Tibial nerve (tissue), 4 donors: ENCODE results near the gene GRIN2A. TPM values are rescaled to one million over a fixed set of nuclear protein-coding genes. Genes with fewer than 3 reads are reported as not detected.

ENCODE experiments used
- DNase-seq, 2 donors: peaks; one replicate each; pipeline ENCODE4 v3.0.0-alpha.2; 2019; ENCODE audit warnings: low spot score in 2 of 2
- H3K27ac ChIP-seq, 4 donors: fragments of 200-600 bp; sonication (generic) in 3 of 4; one replicate each; pipeline ENCODE4 v1.5.1; 2017 to 2019; ENCODE audit warnings: mild to moderate bottlenecking in 1 of 4
- H3K27me3 ChIP-seq, 2 donors: fragments of 200-600 bp; sonication (generic) in 1 of 2; one replicate each; pipeline versions ENCODE4 v1.5.1 to v1.6.0; 2017 to 2019
- H3K36me3 ChIP-seq, 3 donors: fragments of 200-600 bp; sonication (generic); one replicate each; pipeline ENCODE4 v1.5.1; 2018 to 2019
- H3K4me1 ChIP-seq, 4 donors: fragments of 200-600 bp; sonication (generic) in 3 of 4; one replicate each; pipeline ENCODE4 v1.5.1; 2017 to 2019
- H3K4me3 ChIP-seq, 4 donors: fragments of 200-600 bp; sonication (generic) in 3 of 4; one replicate each; pipeline ENCODE4 v1.5.1; 2017 to 2019; ENCODE audit warnings: mild to moderate bottlenecking in 1 of 4, moderate library complexity in 1 of 4
- H3K9me3 ChIP-seq, 4 donors: fragments of 200-600 bp; sonication (generic) in 3 of 4; one replicate each; pipeline ENCODE4 v1.5.1; 2017 to 2019
- CTCF ChIP-seq, 5 experiments: fragments of 200-600 bp in 3 of 5; fragments of 450-650 bp in 2 of 5; sonication (generic) in 3 of 5; IDR thresholded peaks; one replicate each; pipeline ENCODE4 v1.5.1; 2016 to 2019; ENCODE audit warnings: antibody characterized with exemption in 5 of 5, mild to moderate bottlenecking in 3 of 5, moderate library complexity in 2 of 5
- EP300 ChIP-seq, 2 donors: sonication (generic); formaldehyde crosslinking; IDR thresholded peaks; one replicate each; pipeline ENCODE4 v1.6.1; 2017; ENCODE audit warnings: antibody characterized with exemption in 2 of 2, mild to moderate bottlenecking in 1 of 2
- POLR2A ChIP-seq, 2 donors: fragments of 450-650 bp; IDR thresholded peaks; one replicate each; pipeline ENCODE4 v1.6.1; 2017; ENCODE audit warnings: antibody characterized with exemption in 2 of 2, mild to moderate bottlenecking in 2 of 2, moderate library complexity in 2 of 2
- WGBS, 2 donors: methylation state at CpG; one replicate each; pipeline ENCODE4 v1.1.5; 2018; 5-methylcytosine and 5-hydroxymethylcytosine counted together
- total RNA-seq, 4 donors: library from RNA; depleted of rRNA; stranded (reverse); fragments of >200 nt; gene quantifications; one replicate each; pipeline ENCODE4 v1.1.0, GENCODE V29; 2016

GRIN2A gene
- total RNA-seq, 4 donors from 2014 or later, result under 0.01 to 0.44 (median 0.39) TPM; not detected in 1

- 71 to 79% methylated on average over 14 to 15 of the region's 15 CpGs for WGBS, 2 donors
- Histone ChIP-seq H3K27me3 (no peaks in the 10 kb centered on the region), H3K9me3 (no peaks in the 10 kb centered on the region), H3K4me3 (no peak overlapping the region), H3K4me1 (no peaks in the 10 kb centered on the region), H3K27ac (no peak overlapping the region), H3K36me3 (no peaks in the 10 kb centered on the region)
- DNase-seq, result no peak
- TF ChIP-seq POLR2A (IDR thresholded peaks at IDR 0.05) (no peak), CTCF (IDR thresholded peaks at IDR 0.05) (no peak), EP300 (IDR thresholded peaks at IDR 0.05) (no peak)
These were observed 36.4 kb upstream of the GRIN2A start for GRCh38 chr16:10218490-10219206.

GRCh38 chr16:10213748-10214147 is 31.5 kb upstream of the GRIN2A start:
- H3K4me1 ChIP-seq, result no peaks in the 10 kb centered on the region
- H3K27ac ChIP-seq, result no peak overlapping the region
- H3K27me3 ChIP-seq, result no peaks in the 10 kb centered on the region
- TF ChIP-seq POLR2A (IDR thresholded peaks at IDR 0.05), result no peak
- TF ChIP-seq CTCF (IDR thresholded peaks at IDR 0.05), result no peak
- TF ChIP-seq EP300 (IDR thresholded peaks at IDR 0.05), result no peak
- H3K9me3 ChIP-seq, result no peaks in the 10 kb centered on the region
- H3K4me3 ChIP-seq, result no peak overlapping the region
- no peak for DNase-seq
- 73 to 76% methylated on average over 4 of the region's 4 CpGs for WGBS, 2 donors
- no peaks in the 10 kb centered on the region for H3K36me3 ChIP-seq

GRCh38 chr16:10210944-10211343 is 28.7 kb upstream of the GRIN2A start:
- DNase-seq, result no peak
- Histone ChIP-seq H3K27ac (no peak overlapping the region), H3K4me1 (no peaks in the 10 kb centered on the region), H3K9me3 (no peaks in the 10 kb centered on the region), H3K4me3 (no peak overlapping the region), H3K27me3 (no peaks in the 10 kb centered on the region), H3K36me3 (no peaks in the 10 kb centered on the region)
- WGBS, 2 donors, result 40 to 42% methylated on average over 6 of the region's 6 CpGs
- no peak for TF ChIP-seq EP300 (IDR thresholded peaks at IDR 0.05)
- no peak for TF ChIP-seq POLR2A (IDR thresholded peaks at IDR 0.05)
- no peak for TF ChIP-seq CTCF (IDR thresholded peaks at IDR 0.05)

GRCh38 chr16:10206865-10207264 is 24.6 kb upstream of the GRIN2A start:
- WGBS, 2 donors, result 88 to 89% methylated on average over 3 of the region's 3 CpGs
- Histone ChIP-seq H3K4me3 (no peak overlapping the region), H3K9me3 (peaks cover 0 to 15% (median 0%) of the 10 kb centered on the region in 4 donors), H3K27me3 (no peaks in the 10 kb centered on the region), H3K36me3 (no peaks in the 10 kb centered on the region), H3K27ac (no peak overlapping the region), H3K4me1 (no peaks in the 10 kb centered on the region)
- no peak for DNase-seq
- no peak for TF ChIP-seq POLR2A (IDR thresholded peaks at IDR 0.05)
- TF ChIP-seq CTCF (IDR thresholded peaks at IDR 0.05), result no peak
- TF ChIP-seq EP300 (IDR thresholded peaks at IDR 0.05), result no peak

GRCh38 chr16:10206215-10206614 is 24.0 kb upstream of the GRIN2A start:
- TF ChIP-seq POLR2A (IDR thresholded peaks at IDR 0.05), result no peak
- TF ChIP-seq EP300 (IDR thresholded peaks at IDR 0.05), result no peak
- no peak for TF ChIP-seq CTCF (IDR thresholded peaks at IDR 0.05)
- Histone ChIP-seq H3K4me3 (no peak overlapping the region), H3K27me3 (no peaks in the 10 kb centered on the region), H3K9me3 (peaks cover 0 to 15% (median 0%) of the 10 kb centered on the region in 4 donors), H3K4me1 (no peaks in the 10 kb centered on the region), H3K27ac (no peak overlapping the region), H3K36me3 (no peaks in the 10 kb centered on the region)
- no peak for DNase-seq
- 86 to 89% methylated on average over 1 of the region's 1 CpG for WGBS, 2 donors
